Endometrial microvascular endothelial cells (primary cell): ENCODE measurements around the gene CPNE7. TPM values are rescaled to one million over a fixed set of nuclear protein-coding genes. Genes with fewer than 3 reads are reported as not detected.

Source experiments
- in situ Hi-C: cut with HindIII; loops from 2 replicates; pipeline ENCODE4 v1.10.0; 2017; ENCODE audit warnings: low sequenced_read_pairs, low pct_unique_long_range_greater_than_20kb; ENCODE audit errors: inconsistent ontology term
- total RNA-seq: library from RNA; depleted of rRNA; stranded (reverse); fragments of >200 nt; gene quantifications from one replicate; pipeline ENCODE4 v1.2.3, GENCODE V29; 2015; ENCODE audit errors: inconsistent ontology term

CPNE7 gene
- total RNA-seq, 1 donor from 2014 or later = 22.9 TPM

DNA sequence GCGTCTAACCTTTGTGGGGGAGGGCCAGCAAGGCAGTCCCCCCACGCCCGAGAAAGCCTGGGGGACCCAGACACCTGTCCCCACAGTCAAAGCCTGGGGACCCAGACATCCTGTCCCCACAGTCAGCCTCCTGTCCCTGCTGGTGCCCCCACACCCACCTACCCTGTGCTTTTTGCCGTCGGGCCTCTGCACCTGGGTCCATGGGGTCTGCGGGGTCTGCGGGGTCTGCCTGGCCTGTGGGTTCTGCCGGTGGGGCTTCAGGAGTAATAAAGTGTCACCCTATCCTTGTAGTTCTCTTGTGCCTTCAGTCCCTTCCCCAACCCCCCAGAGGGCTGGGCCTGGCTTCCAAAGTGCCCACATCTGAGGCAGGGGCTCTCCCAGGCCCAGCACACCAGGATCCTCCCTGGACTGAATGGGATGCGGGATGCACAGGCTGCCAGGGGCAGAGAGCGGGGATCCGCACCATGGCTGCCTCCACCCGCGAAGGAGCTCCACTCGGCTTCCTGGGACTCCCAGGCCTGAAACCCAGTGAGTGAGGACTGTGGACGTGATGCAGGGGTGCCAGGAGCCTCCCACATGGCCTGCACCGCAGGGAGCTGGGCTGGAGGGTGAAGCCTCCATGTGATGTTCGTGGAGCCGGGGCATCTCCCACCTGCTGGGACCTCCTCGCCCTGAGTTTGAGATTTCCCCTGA is 21.5 kb downstream of the CPNE7 start:
- in situ Hi-C loops = no loop called here

DNA sequence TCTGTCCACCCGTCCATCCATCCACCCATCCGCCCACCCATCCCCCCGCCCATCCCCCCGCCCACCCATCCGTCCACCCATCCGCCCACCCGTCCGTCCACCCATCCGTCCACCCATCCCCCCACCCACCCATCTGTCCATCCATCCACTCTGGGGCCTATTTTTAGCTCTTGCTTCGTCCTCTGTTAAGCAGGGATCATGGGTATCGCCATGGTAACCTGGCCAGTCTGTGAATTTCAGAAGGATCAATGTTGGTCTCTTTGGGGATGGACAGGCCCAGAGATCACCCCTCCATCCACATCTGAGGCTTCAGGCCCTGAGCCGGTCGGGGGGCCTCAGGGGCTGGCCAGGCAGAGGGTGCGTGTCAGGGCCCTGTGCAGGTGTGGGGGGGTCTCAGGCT is 22.6 kb downstream of the CPNE7 start:
- in situ Hi-C loops = no loop called here

DNA sequence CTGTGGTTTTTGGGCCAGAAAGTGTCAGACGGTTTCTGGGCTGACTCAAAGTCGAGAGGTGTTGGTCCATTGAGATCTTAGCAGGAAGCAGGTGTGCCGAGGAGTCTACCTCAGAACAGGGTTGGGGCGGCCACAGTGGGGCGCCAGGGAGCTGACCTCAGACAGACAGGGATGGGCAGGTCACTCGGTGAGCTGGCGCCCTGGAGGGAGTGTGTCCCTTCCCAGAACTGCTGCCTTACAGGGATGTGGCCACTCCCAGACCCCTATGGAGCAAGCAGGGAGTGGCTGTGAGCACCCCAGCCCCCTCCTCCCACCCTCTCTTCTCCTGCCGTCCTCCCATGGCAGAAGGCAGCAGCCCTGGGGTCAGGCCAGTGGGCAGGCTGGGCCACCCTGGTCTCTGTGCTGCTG is 23.9 kb downstream of the CPNE7 start:
- in situ Hi-C loops = no loop called here

DNA sequence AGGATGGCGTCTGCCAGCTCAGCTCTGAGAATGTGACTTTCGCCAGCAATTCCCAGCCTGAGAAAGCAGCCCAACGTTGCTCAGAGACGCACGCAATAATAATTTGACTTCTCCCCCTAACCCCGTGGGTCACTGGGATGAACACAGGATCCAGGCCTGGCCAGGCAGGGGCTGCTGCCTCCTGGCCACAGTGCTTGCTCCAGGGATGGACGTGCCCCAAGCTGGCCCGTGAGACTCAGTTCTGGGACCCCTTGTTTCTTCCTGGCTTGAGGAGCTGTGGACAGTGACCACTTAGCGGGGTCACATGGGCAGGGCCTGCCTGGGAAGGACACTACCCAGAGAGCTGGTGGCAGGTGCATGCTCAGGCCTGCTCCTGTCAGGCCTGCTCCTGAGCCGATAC is 24.3 kb downstream of the CPNE7 start:
- in situ Hi-C loops = no loop called here

DNA sequence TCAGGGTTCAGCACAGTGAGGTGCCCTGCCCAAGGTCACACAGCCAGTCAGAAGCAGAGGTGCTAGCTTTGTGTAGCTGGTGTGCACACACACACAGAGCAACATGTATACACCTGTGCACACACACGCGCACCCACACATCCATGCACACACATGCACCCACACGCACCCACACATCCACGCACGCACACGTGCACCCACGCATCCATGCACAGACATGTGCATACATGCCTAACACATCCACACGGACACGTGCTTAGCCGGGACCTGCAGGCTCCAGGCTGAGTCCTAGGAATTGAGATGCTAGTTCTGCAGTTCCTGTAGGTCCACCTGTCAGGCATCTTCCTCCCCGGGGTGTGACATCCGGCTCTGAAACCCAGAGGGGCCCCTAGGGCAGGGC is 24.9 kb downstream of the CPNE7 start:
- in situ Hi-C loops = no loop called here

DNA sequence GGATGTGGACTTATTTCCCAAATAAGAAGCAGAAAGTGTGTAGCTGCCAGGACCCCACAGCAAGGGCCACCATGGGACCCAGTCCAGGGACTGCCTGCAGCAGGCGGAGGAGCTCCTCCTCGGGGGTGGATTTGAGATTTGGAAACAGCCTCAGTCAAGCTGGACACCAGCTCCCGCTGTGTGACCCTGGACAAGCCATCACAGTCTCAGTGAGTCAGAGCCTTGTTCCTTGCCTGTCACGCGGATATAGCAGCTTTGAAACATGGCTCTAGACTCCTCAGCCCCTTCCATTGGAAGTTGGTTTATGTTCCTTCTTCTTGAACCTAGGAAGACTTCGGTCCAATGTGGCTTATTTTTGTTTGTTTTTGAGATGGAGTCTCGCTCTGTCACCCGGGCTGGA is 25.4 kb downstream of the CPNE7 start:
- in situ Hi-C loops = no loop called here

DNA sequence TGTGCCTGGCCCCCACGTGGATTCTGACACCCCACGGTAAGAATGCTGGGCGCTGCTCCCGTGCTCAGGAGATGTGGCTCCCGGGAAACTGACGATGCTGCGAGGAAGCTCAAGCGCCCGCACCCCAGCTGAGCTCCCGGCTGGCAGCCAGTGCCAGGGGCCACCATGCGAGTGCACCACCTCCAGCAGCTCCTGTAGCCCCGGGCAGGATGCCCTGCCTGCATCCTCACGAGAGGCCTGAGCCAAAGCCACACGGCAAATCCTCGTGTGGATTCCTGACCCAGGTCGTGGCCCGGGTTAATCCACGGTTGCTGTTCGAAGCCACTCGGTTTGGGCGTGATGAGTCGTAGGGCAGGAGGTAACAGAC is 26.3 kb downstream of the CPNE7 start:
- in situ Hi-C loops = no loop called here

DNA sequence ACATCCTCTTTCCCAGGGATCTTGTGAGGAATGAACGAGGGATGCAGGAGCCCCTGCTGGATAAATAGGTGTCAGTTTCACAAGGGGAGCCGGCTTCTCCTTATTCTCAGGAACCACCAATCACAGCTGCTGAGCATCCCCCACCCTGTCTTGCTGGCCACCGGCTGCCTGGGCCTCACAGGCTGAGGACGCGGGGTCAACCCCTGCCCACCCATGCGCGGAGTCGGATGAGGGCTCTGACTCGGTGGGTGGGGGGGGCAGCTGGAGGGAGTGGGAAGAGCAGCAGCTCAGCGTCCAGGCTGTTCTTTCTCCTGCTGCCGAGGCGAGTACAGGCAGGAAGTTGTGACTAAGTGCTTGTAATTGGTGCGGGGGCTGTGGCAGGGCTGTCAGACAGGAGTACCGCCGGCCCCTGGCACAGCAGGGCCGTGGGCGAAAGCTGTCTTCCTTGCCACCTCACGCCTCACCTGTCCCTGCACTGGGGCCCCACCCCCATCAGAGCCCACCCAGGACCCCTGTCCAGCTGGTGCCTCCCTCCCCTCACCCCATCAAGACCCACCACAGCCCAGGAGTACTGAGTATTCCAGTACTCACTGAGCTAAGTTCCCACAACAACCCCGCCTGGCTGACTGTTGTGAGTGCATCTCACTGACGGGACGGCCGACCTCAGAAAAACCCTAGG is 26.9 kb downstream of the CPNE7 start:
- in situ Hi-C loops = no loop called here

DNA sequence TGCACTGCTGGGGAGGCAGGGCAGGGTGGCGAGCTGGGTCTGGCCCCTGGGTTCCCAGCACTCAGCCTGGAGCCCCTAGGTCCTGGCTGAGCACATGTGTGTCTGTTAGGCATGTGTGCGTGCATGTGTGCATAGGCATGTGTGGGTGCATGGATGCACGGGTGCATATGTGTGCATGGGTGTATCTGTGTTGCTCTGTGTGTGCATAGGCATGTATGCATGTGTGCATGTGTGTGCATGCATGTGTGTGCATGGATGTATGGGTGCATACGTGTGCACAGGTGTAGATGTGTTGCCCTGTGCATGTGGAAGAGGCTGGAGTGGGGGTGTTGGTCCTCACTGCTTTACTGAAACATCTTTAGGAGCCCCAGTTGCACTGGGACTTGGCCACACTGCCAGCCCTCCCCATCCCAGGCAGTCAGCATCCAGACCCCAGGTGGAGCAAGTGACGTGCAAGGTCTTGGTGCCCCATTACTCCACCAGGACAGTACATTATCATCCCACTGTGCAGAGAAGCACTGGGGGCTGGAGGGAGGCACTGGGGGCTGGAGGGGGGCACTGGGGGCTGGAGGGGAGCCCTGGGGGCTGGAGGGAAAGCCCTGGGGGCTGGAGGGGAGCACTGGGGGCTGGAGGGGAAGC is 27.5 kb downstream of the CPNE7 start:
- in situ Hi-C loops = no loop called here

DNA sequence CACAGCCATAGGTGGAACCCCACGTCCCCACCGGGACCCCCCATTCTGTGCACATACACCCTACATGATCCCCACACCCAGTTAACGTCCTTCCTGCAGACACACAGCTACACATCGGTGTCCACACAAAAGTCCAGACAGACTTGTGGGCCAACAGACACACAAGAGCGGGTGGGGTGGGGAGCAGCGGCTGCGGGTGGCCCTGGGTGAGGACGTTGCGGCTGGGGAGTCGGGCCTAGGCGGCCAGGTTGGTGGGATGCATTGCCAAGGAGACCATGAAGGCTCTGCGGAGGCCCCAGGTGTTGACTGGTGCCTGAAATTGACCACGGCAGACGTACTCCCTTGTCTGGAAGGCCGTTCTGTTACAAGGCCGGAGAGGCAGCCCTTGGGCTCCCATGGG is 29.2 kb downstream of the CPNE7 start:
- in situ Hi-C loops = no loop called here

DNA sequence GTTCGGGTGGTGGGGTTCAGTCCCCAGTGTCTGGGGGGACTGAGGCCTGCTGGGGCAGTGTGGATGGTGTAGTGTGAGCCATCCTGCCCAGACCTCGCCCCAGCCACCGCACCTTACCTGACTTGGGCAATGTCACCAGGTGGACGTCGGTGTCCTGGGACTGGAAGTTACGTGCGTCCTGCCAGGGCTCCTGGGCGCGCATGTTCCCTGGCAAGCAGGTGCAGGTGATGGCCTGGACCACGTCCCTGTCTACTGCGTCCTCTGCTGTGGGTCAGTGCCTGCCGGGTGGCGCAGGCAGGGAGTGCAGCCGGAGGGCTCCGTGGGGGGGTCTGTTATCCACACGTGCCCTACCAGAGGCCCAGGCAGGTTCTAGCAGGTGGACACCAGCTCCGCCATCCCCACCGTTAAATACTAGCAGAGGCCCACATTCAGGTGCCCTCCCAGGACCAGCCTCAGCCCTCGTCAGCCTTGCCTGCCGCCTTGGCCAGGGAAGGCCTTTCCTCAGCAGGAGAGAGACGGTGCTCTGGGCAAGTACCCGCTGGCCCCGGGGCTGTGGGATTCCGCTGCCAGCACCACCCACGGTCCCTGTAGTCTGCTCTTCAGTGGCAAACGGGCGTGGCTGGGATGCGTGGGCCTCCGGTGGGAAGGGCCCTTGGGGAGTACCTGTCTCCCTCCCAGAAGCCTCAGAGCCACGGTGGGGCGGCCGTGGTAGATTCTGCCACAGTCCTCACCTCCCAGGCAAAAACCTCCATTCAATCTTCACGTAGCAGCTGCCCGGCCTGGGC is 29.8 kb downstream of the CPNE7 start:
- in situ Hi-C loops = no loop called here

DNA sequence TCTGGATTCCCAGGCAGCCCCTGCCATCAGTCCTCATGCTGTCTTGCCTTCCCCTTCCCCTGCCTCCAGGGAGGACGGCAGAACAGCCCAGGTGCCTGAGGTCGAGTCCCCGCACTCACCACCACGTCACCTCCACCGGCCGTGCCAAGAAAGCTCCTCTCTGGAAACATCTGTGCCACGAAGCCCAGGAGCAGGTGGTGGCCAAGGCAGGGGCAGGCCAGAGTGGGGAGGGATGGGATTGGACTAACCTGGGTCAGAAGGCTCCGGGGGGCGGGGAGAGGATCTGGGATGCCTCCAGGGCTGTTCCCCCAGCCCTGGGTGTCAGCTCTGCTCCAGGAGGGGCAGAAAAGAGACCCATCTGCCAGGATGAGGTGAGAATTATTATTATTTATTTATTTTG is 30.4 kb downstream of the CPNE7 start:
- in situ Hi-C loops = no loop called here

DNA sequence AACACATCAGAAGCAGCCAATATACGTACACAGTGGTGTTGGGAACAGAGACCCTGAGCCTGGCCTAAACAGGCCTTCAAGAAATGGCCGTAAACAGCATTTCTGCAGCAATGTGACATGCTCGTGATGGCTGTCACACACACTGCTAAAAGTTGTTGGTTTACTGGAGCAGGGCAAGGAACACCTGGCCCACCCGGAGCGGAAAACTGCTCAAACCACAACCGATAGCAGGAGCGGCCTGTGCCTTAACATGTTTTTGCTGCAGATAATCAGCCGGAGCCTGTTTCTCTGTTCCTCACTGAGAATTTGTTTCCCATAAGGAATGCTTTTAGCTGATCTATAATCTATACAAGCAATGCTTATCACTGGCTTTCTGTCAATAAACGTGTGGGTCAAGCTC is 31.9 kb downstream of the CPNE7 start:
- in situ Hi-C loops = no loop called here

DNA sequence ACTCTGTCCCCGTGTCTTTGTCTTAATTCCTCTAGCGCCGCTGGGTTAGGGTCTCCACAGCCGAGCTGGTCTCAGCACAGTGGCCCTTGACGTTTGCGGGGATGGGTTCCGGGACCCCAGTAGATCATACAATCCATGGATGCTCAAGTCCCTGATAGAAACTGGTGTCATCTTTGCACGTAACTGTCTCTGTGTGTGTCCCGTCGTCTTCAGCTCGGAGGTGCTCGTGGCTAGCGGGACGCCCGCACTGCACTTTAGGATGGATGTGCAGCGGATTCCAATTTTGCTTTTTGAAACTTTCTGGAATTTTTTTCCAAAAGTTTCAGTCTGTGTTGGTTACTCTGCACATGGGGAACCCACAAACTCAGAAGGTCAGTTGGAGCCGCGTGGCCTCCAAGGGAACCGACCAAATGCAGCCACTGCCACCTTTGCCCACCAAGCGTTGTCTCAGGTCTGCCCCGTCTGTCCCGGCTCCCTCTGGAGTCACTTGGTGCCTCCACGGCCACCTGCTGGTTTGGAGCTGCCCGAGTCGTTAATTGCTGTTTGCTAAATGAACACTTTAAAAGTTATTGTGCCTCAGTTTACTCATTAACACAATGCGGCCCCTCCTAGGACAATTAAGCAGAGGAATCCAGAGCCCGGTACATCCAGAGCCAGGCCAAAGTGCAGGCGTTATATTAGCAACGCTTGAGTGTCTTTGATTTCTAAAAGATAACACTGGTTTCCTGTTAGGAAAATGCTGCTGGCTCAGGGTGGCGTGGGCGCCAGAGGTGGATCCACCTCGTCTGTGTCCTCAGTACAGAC is 32.6 kb downstream of the CPNE7 start:
- in situ Hi-C loops = no loop called here

DNA sequence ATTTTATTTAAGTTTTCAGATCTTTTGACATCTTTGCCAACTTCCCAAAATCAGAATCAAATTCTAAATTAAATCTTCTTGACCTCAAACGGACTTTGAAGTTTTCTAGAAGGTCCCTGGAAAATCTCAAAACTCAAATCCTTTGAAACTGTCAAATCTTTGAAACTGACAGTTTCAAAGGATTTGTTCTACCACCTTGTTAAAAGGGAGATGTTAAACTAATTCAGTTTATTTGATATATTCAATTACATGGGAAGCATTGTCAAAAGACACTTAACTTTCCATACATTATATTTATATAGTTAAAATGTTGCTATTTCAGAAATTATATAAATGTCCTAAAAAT is 34.5 kb downstream of the CPNE7 start:
- in situ Hi-C loops = no loop called here

DNA sequence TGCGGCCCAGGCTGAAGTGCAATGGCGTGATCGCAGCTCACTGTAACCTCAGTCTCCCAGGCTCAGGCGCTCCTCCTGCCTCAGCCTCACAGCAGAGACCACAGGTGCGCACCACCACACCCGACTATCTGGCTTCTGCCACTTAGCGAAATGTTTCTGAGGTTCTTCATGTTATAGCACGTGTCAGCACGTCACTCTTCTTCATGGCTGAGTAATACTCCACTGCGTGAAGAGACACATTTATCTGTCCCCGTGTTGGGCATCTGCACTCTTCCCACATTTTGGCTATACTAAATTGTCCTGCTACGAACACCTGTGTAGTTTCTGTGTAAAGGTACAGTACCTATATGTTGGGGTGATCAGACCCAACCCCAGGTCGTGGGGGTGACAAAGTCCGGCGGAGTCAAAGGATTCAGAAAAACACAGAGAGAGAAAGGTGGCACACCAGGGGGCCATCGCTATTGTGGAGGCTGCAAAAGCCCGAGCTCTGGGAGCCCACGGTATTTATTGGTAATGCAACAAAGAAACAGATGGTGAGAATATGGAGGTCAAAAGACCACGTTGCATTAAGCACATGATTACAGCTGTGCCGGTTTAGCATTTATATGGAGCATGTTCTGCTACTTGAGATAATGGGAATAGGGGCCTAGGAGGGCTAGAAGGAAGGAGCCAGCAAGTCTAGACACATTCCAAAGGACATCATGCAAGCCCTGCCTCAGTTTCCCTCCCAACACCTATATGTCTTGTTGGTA is 37.0 kb downstream of the CPNE7 start:
- in situ Hi-C loops = no loop called here

DNA sequence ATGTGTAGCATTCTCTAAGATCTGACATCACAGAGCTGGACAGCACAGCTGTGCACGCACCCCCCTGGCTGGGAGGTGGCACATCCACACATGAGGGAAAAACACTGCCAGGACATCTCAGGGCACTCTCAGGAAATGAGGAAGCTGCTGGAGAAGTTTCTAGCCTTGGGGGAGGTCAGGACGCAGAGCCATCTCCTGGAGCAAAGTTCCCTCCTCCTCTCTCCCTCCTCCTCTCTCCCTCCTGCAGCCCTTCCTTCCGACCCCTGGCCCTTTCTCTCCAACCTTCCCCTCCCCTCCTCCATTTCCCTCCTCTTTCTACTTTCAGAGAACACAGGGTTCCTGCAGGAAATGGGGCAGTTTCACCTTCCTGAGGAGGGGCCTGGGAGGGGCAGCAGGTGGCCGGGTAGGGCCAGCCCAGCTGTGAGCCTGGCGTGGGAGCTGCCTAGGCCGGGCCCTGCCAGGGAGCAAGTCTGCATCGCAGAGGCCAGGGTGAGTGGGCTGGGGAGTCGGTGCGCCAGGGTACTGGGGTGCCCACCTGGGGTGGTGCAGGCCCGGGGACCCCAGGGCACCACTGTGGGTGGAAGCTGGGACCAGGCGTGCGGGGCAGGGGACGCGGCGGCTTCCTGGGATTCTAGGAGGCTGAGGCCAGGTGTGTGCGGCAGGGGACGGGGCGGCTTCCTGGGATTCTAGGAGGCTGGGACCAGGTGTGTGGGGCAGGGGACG is 37.8 kb downstream of the CPNE7 start, which contains the start of gene DPEP1:
Gene DPEP1 (plus strand): TSS at position 412 of the 723 bp plus-strand sequence. CDS start 16,769 bp downstream, outside the sequence.
- in situ Hi-C loops = no loop called here
